ENCODE results near the gene LRRC28. TPM values are rescaled to one million over a fixed set of nuclear protein-coding genes. Genes with fewer than 3 reads are reported as not detected.

The LRRC28 gene
- total RNA-seq, 1 experiment from 2014 or later: 21.4 TPM

GRCh38 chr15:99424131-99424571 is 172.9 kb downstream of the LRRC28 start:
- TF ChIP-seq FOSL1 (IDR thresholded peaks at IDR 0.05; ENCODE audit: low read depth): no peak
- no peak for TF ChIP-seq EGR1 (IDR thresholded peaks at IDR 0.05; ENCODE audit: low read depth)
- TF ChIP-seq SRF (IDR thresholded peaks at IDR 0.05; ENCODE audit: low read depth): no peak
- no peak for TF ChIP-seq EZH2 (IDR thresholded peaks at IDR 0.05)
- no peak for TF ChIP-seq SIN3A (IDR thresholded peaks at IDR 0.05; ENCODE audit: low read depth)
- no peak for TF ChIP-seq MAX (IDR thresholded peaks at IDR 0.05)
- Histone ChIP-seq H3K4me1 (ENCODE audit: control insufficient read depth in 1 of 2, insufficient read depth in 2 of 2, low read length in 2 of 2) (peaks cover 3 to 14% of the 10 kb centered on the region in 2 experiments; a peak in 2 of 4 replicates), H3K4me2 (ENCODE audit: low read length) (no peak overlapping the region), H2AFZ (ENCODE audit: low read depth, low read length, poor library complexity, severe bottlenecking) (no peak overlapping the region), H3K27me3 (ENCODE audit: insufficient read depth, low read length) (no peaks in the 10 kb centered on the region), H3K9me2 (ENCODE audit: insufficient read depth) (no peaks in the 10 kb centered on the region), H3K36me3 (ENCODE audit: control insufficient read depth in 1 of 2, insufficient read depth in 2 of 2, low read length in 2 of 2) (no peaks in the 10 kb centered on the region), H3K27ac (ENCODE audit: low read depth, low read length) (no peak overlapping the region), H4K20me1 (ENCODE audit: insufficient read depth) (no peaks in the 10 kb centered on the region), H3K4me3 (replicated peaks in 1 of 2; ENCODE audit: low read depth in 1 of 2, low read length in 2 of 2) (no peak overlapping the region), H3K9ac (ENCODE audit: low read length) (no peak overlapping the region), H3K79me2 (ENCODE audit: insufficient read depth, low read length) (no peaks in the 10 kb centered on the region), H3K9me3 (ENCODE audit: control insufficient read depth in 1 of 2, insufficient read depth in 1 of 2, low read depth in 1 of 2, low read length in 2 of 2) (no peaks in the 10 kb centered on the region)
- intact Hi-C loops (cut with micrococcal nuclease): no loop called here
- no TSS peak for BruUV-seq (replicated peaks)
- POLR2A ChIA-PET: no interaction called here
- RAD21 ChIA-PET (ENCODE audit: low non-redundant PET in 1 of 2, low total read pairs in 2 of 2, uncharacterized antibody in 2 of 2, unreplicated experiment in 2 of 2): no interaction called here
- CTCF ChIA-PET: no interaction called here
- ATAC-seq (no peak), DNase-seq (ENCODE audit: low read depth, low spot score) (no peak)

DNA sequence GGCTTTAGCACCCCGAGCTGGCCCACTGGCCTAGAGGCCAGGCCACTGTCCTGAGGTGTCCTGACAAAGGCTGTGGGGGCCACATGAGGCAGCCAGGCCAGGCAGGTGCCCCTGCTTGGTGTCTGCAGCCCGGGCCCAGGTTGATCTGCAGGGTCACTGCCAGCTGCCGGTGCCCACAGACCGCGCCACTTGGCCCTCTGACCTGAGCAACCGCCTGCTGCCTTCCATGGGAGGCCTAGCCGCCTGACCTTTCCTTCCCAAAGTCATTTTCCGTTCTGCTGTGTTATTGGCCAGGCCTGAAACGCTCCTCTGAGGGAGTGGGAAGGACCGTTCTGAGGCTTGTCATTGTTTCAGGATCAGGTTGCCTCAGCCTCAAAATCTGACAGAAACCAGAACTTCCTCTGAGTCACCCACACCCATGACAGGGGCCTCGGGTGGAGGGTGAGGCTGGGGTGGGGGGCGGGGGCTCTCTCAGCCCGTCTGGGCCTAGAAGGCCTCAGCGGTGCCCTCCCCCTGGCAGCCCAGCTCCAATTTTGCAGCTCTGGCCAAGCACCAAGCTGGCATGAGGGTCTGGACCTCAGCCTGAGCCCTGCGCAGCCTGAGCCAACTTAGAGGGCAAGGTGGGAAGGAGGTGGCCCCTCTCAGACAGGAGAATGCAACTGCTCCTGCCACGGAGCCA is 173.8 kb downstream of the LRRC28 start:
- Histone ChIP-seq H3K4me1 (ENCODE audit: control insufficient read depth in 1 of 2, insufficient read depth in 2 of 2, low read length in 2 of 2) (peaks cover 3 to 14% of the 10 kb centered on the region in 2 experiments; a peak in 2 of 4 replicates), H3K9me3 (ENCODE audit: control insufficient read depth in 1 of 2, insufficient read depth in 1 of 2, low read depth in 1 of 2, low read length in 2 of 2) (no peaks in the 10 kb centered on the region), H3K27ac (ENCODE audit: low read depth, low read length) (no peak overlapping the region), H2AFZ (ENCODE audit: low read depth, low read length, poor library complexity, severe bottlenecking) (no peak overlapping the region), H4K20me1 (ENCODE audit: insufficient read depth) (no peaks in the 10 kb centered on the region), H3K9me2 (ENCODE audit: insufficient read depth) (no peaks in the 10 kb centered on the region), H3K4me2 (ENCODE audit: low read length) (peak overlapping the region; percentile 14), H3K27me3 (ENCODE audit: insufficient read depth, low read length) (no peaks in the 10 kb centered on the region), H3K36me3 (ENCODE audit: control insufficient read depth in 1 of 2, insufficient read depth in 2 of 2, low read length in 2 of 2) (no peaks in the 10 kb centered on the region), H3K4me3 (replicated peaks in 1 of 2; ENCODE audit: low read depth in 1 of 2, low read length in 2 of 2) (no peak overlapping the region), H3K9ac (ENCODE audit: low read length) (no peak overlapping the region), H3K79me2 (ENCODE audit: insufficient read depth, low read length) (no peaks in the 10 kb centered on the region)
- ChIA-PET CTCF (interaction anchor here (1.4 kb wide), 1 partner anchor 279 kb away, joined by 7 read pairs; no protein-coding TSS in a partner anchor), RAD21 (ENCODE audit: low non-redundant PET in 1 of 2, low total read pairs in 2 of 2, uncharacterized antibody in 2 of 2, unreplicated experiment in 2 of 2) (interaction anchor here in 1 of 2 experiments (1.4 kb wide), 1 partner anchor 279 kb away, joined by 7 read pairs; no protein-coding TSS in a partner anchor), POLR2A (no interaction called here)
- DNase-seq (ENCODE audit: low read depth, low spot score): no peak
- TF ChIP-seq SP1 (IDR thresholded peaks at IDR 0.05; ENCODE audit: low read depth): no peak
- no peak for TF ChIP-seq YY1 (IDR thresholded peaks at IDR 0.05; ENCODE audit: extremely low read depth, insufficient replicate concordance, low read depth, low read length)
- no peak for TF ChIP-seq ELF1 (IDR thresholded peaks at IDR 0.05; ENCODE audit: borderline replicate concordance, low read depth)
- TF ChIP-seq POLR2A (IDR thresholded peaks at IDR 0.05; ENCODE audit: borderline replicate concordance, extremely low read depth, insufficient read depth, insufficient read length): no peak
- TF ChIP-seq CEBPB (IDR thresholded peaks at IDR 0.05; ENCODE audit: low read depth): no peak
- ATAC-seq: 0 out of 2 replicates have a peak, but pooled peaks have one; percentile 26
- no TSS peak for BruUV-seq (replicated peaks)
- intact Hi-C loops (cut with micrococcal nuclease): loop anchor here (5.0 kb wide), 1 partner anchor 277 kb away; no protein-coding TSS in a partner anchor

Measured in HCT116 (cell line).